Measurements from ENCODE around the gene EPG5.
"Not testable (repeated sequence)": the region's sequence is repeated elsewhere in the genome, so short reads cannot be mapped to it uniquely, and the experiment has no call there.

EPG5 gene

GRCh38 chr18:45861926-45862325, 105.2 kb downstream of the EPG5 start:
- no peak for DNase-seq

- no peak for DNase-seq
These were observed 106.2 kb downstream of the EPG5 start for GRCh38 chr18:45860971-45861370.

GRCh38 chr18:45860492-45860891, 106.6 kb downstream of the EPG5 start:
- DNase-seq: no peak

GRCh38 chr18:45859334-45859733, 107.8 kb downstream of the EPG5 start:
- DNase-seq: no peak

- no peak for DNase-seq
These were observed 110.6 kb downstream of the EPG5 start for GRCh38 chr18:45856531-45856930.

GRCh38 chr18:45854036-45854586, 113.0 kb downstream of the EPG5 start:
- DNase-seq: no peak

- DNase-seq: no peak
These were observed 114.5 kb downstream of the EPG5 start for GRCh38 chr18:45852631-45853030.

GRCh38 chr18:45851161-45851925, 115.8 kb downstream of the EPG5 start:
- DNase-seq: no peak

GRCh38 chr18:45850021-45850420, 117.1 kb downstream of the EPG5 start:
- DNase-seq: no peak

- no peak for DNase-seq
These were observed 117.6 kb downstream of the EPG5 start for GRCh38 chr18:45849529-45849928.

GRCh38 chr18:45848643-45849042, 118.5 kb downstream of the EPG5 start:
- DNase-seq: not testable (repeated sequence)

- DNase-seq: no peak
These were observed 120.0 kb downstream of the EPG5 start for GRCh38 chr18:45847119-45847518.

- no peak for DNase-seq
These were observed 121.7 kb downstream of the EPG5 start for GRCh38 chr18:45845410-45845809.

GRCh38 chr18:45844938-45845337, 122.2 kb downstream of the EPG5 start:
- no peak for DNase-seq

- no peak for DNase-seq
These were observed 124.1 kb downstream of the EPG5 start for GRCh38 chr18:45843019-45843418.

- no peak for DNase-seq
These were observed 125.2 kb downstream of the EPG5 start for GRCh38 chr18:45841765-45842442.

- no peak for DNase-seq
These were observed 125.9 kb downstream of the EPG5 start for GRCh38 chr18:45841060-45841764.

GRCh38 chr18:45839414-45840395, 127.4 kb downstream of the EPG5 start:
- peak; percentile 10 for DNase-seq

GRCh38 chr18:45838302-45839070, 128.6 kb downstream of the EPG5 start:
- DNase-seq: no peak

- DNase-seq: peak; percentile 28
These were observed 129.7 kb downstream of the EPG5 start for GRCh38 chr18:45837283-45838070.

All from NCI-H510A (cell line).